SKM-1 treated with dmso at 0.1 percent for 144 hours (cell line): Measurements from ENCODE around the gene SPNS3.
A peak's percentile ranks its signal among the peaks of the same experiment; 100 is the strongest.

ENCODE experiments used
- DNase-seq: peaks from one replicate; lab custom pipeline; 2025; ENCODE audit not compliant: unreplicated experiment; lab: John Stamatoyannopoulos, UW

Gene SPNS3

GRCh38 chr17:4525691-4526397 is 92.1 kb downstream of the SPNS3 start:
- no peak for DNase-seq

- DNase-seq, result no peak
Observed at GRCh38 chr17:4527134-4527533, 93.4 kb downstream of the SPNS3 start.

- DNase-seq, result no peak
Observed at GRCh38 chr17:4527566-4528125, 93.9 kb downstream of the SPNS3 start.

- no peak for DNase-seq
Observed at GRCh38 chr17:4529533-4530152, 95.9 kb downstream of the SPNS3 start.

GRCh38 chr17:4530799-4531730 is 97.3 kb downstream of the SPNS3 start:
- no peak for DNase-seq

DNA sequence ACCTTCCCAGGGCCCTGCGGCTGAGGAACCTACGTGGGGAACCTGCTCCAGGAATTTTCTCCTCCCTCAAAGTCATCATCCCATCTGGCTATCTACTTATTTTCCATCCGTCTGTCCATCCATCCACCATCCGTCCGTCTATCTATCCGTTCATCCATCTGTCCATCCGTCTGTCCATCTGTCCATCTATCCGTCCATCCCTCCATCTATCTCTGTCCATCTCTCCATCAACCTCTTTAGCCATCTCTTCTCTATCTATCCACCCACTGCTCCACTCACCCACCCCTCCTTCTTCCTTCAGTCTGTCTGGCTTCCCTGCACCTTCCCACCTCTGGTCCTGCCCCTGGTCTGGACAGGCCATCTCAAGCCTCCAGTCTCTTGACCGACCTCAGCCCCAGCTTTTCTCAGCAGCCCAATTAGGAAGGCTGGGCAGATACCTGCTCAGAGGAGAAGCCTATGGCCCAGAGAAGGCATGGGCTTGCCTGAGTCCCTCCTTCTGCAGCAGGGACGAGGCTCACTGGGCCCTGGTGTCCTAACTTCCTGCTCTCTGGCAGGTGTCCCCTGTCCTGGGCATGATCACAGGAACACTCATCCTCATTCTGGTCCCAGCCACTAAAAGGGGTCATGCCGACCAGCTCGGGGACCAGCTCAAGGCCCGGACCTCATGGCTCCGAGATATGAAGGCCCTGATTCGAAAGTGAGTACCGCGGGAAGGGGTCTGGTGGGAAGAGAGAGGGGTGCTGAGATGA is 98.4 kb downstream of the SPNS3 start:
- DNase-seq, result no peak

DNA sequence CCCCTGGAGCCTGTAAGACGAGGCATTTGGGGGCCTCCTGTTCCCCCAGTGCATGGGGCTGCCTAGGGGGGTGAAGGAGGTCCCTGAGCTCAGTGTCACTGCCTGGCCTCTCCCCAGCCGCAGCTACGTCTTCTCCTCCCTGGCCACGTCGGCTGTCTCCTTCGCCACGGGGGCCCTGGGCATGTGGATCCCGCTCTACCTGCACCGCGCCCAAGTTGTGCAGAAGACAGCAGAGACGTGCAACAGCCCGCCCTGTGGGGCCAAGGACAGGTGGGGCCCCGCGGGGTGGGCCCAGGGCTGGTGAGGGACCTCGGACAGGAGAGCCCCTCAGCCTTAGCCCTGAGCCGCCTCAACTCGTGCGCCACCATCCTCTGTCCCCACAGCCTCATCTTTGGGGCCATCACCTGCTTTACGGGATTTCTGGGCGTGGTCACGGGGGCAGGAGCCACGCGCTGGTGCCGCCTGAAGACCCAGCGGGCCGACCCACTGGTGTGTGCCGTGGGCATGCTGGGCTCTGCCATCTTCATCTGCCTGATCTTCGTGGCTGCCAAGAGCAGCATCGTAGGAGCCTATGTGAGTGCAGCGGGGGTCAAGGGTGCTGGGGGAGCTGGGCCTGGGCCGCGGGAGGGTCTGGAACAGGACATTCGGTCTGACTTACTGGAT is 99.3 kb downstream of the SPNS3 start:
- no peak for DNase-seq

- no peak for DNase-seq
Observed at GRCh38 chr17:4533523-4534504, 100.1 kb downstream of the SPNS3 start.

GRCh38 chr17:4534515-4534914 is 100.8 kb downstream of the SPNS3 start:
- no peak for DNase-seq

- no peak for DNase-seq
Observed at GRCh38 chr17:4534928-4535666, 101.4 kb downstream of the SPNS3 start.

DNA sequence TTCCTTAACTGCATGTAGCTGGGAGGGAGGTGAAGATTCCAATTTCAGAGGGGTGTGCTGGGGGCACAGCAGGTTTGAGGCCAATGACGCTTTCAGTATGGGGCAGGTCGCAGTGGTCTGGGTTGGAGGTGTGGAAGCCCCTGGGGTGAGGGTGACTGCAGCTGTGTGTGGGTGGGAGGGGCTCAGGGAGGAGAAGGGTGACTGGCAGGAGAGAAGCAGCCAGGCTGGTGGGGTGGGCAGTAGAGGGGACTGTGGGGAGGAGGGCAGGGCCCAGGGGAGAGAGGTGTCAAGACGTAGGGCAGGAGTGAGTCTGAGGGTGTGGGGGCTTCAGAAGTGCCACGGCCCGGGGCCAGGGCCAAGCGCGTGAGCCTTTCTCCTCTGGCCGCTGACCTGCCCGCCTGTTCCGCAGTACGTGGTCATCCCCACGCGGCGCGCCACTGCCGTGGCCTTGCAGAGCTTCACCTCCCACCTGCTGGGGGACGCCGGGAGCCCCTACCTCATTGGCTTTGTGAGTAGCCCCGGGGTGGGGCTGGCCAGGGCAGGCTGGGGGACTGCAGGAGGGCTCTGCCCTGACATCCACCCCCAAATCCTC is 102.0 kb downstream of the SPNS3 start:
- DNase-seq, result no peak

- peak; percentile 4 for DNase-seq
Observed at GRCh38 chr17:4536259-4536741, 102.6 kb downstream of the SPNS3 start.

- DNase-seq, result no peak
Observed at GRCh38 chr17:4536742-4537411, 103.1 kb downstream of the SPNS3 start.
